Fibroblast of upper back skin (primary cell): ENCODE measurements around the gene COA3.

Experiments used
- DNase-seq: peaks from one replicate; pipeline ENCODE4 v3.0.0-alpha.2; 2013

The COA3 gene

DNA sequence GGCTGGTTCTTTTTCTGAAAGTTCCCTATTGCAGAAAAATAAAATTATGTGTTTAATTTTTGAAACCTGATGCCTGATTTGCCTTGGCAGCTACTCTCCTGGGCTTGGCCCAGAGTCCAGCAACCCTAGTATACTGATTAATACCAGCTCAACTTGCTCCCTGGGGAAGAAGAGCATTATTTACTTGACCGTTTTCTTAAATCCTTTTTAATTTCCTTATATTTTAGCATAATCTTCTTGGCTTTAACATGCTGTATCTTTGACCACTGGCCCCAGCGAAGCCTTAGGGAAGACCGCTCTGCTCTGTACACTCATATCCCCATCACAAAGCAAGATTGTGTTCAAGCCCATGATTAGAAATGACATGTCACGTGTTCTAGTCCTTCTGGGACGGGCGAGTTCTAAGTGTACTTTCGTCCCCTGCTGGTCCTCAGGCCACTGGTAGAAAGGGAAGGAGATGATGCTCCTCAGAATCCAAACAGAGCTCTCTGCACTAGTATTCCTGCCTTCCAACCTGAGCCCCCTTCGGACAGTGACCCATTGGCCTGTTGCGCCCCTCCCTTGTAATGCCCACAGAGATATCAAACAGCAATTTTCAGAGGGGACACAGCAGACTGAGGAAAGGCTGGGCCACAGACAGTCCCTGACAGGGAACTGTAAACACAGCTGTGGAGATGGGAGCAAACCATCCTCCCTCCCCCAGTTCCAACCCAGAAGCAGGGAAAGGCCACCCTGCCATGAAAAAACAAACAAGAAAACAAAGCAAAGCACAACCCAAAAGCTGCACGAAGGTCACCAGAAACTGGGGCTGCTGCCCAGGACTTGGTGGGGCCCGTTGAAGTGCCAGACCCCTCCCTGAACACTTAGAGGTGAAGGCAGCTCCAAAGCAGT is 49.4 kb downstream of the COA3 start:
- no peak for DNase-seq

DNA sequence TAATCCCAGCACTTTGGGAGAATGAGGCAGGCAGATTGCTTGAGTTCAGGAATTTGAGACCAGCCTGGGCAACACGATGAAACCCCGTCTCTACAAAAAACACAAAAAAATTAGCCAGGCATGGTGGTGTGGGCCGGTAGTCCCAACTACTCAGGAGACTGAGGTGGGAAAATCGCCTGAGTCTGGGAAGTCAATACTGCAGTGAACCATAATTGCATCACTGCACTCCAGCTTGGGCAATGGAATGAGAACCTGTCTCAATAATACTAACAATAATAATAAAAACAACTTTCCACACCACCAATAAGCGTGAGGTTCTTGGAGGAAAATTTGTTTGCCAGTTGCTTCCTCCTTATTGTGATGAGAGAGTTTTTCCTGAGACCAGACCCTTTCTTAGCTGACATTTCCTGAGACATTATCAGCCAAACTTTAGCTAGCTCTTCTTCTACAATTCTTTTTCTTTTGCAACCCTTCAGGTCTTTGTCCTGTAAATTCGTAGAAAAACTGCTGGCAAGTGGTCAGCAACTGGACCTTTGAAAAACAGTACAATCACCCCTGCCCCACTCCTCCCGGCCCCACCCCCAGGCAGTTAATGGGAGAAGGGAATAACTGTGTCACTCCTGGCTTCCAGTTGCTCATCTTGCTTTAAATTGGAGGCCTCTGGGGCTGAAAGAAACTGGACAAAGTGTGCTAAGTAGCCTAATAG is 50.1 kb downstream of the COA3 start:
- no peak for DNase-seq
